ENCODE data around the gene CD36.
A peak's percentile ranks its signal among the peaks of the same experiment; 100 is the strongest.
"Not testable (repeated sequence)": the region's sequence is repeated elsewhere in the genome, so short reads cannot be mapped to it uniquely, and the experiment has no call there.

The CD36 gene

GRCh38 chr7:80653244-80653643 is 14.8 kb downstream of the CD36 start:
- no peak for DNase-seq (ENCODE audit: low read depth in 2 of 2)

- DNase-seq (ENCODE audit: low read depth in 2 of 2) = no peak
These were observed 16.5 kb downstream of the CD36 start for GRCh38 chr7:80654887-80655340.

- DNase-seq (ENCODE audit: low read depth in 2 of 2) = no peak
These were observed 17.6 kb downstream of the CD36 start for GRCh38 chr7:80656029-80656428.

DNA sequence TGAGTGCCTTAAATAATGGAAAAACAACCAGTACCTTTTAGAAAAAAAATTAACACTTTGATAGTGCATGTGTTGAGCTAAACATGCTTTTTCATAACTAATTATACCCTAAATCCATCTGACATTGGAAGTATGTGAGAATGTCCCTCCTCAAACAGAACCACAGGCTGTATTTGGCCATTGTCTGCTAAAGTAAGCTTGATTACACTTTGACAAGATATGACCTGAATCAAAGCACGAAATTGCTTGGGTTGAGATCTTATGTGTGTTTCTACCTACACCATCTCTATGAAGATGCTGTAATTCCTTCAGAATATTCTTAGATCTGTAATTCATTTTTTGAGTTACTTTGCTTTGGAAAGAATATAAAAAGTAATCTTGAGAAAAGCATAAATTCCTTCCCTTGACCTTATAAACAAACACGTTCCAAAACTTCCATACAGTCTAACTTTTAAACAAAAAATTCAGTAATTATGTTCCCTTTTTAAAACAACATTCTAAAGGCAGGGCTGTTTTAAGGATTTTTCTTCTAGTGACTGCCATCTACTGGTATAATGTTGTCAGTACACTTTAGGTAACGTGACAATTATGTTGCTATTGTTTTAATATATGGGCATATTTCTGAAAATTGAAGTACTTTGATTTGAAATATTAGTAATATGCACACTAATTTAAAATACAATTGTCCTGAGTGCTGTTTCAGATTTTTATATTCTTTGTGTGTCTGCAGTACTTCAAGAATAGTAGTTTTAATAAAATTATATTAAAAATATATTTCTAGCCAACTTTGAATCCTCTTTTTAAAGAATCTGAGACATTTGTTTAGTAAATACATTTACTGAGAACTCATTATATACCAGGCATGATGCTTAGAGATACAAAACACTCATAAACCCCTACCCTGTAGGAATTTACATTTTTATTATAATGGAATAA is 20.9 kb downstream of the CD36 start:
- DNase-seq (ENCODE audit: low read depth in 2 of 2) = peak; percentile 10 to 12

GRCh38 chr7:80660939-80661338 is 22.5 kb downstream of the CD36 start:
- DNase-seq (ENCODE audit: low read depth in 2 of 2) = no peak

GRCh38 chr7:80661729-80662128 is 23.3 kb downstream of the CD36 start:
- DNase-seq (ENCODE audit: low read depth in 2 of 2) = no peak

DNA sequence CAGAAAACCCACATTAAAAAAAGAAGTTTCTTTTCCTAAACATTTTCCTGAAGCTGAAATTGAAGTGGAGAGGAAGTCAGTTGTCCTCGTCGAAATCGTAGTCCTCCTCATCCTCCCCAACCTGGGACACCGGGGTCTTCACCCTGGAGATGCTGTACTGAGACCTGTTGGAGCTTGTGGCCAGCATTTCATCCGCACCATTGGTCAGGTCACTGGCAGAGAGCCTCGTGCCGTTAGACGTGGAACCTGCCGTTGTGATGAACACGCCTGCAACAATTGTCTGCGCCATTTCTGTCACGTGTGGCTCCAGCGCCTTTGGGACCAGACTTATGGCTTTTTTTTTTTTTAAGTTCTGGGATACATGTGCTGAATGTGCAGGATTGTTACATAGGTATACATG is 23.8 kb downstream of the CD36 start:
- DNase-seq (ENCODE audit: low read depth in 2 of 2) = no peak

- DNase-seq (ENCODE audit: low read depth in 2 of 2) = no peak
These were observed 27.1 kb downstream of the CD36 start for GRCh38 chr7:80665526-80665925.

GRCh38 chr7:80666376-80666775 is 27.9 kb downstream of the CD36 start:
- DNase-seq (ENCODE audit: low read depth in 2 of 2) = no peak

DNA sequence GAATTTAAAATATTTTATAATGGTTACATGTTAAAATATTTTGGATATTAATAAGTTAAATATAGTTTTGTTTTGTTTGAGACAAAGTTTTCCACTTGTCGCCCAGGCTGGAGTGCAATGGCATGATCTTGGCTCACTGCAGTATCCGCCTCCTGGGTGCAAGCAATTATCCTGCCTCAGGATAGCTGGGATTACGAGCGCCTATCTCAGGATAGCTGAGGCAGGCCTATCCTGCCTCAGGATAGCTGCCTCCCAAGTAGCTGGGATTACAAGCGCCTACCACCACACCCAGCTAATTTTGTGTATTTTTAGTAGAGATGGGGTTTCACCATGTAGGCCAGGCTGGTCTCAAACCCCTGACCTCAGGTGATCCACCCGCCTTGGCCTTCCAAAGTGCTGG is 30.9 kb downstream of the CD36 start:
- DNase-seq (ENCODE audit: low read depth in 2 of 2) = not testable (repeated sequence)

DNA sequence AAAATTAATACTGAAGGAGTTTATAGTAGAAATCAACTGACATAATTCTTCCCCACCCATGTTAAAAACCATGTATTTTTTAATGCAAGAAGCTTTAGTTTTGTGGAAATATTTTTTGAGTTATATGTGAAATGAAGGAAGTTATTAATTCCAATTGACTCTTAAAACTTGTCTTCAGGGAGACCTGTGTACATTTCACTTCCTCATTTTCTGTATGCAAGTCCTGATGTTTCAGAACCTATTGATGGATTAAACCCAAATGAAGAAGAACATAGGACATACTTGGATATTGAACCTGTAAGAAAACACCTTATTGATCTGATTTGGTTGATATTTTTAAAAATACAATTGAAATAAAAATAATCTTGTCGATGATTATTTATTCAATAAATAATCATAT is 33.3 kb downstream of the CD36 start:
- DNase-seq (ENCODE audit: low read depth in 2 of 2) = no peak

GRCh38 chr7:80675090-80675489 is 36.6 kb downstream of the CD36 start:
- no peak for DNase-seq (ENCODE audit: low read depth in 2 of 2)

- DNase-seq (ENCODE audit: low read depth in 2 of 2) = no peak
These were observed 38.0 kb downstream of the CD36 start for GRCh38 chr7:80676404-80676803.

DNA sequence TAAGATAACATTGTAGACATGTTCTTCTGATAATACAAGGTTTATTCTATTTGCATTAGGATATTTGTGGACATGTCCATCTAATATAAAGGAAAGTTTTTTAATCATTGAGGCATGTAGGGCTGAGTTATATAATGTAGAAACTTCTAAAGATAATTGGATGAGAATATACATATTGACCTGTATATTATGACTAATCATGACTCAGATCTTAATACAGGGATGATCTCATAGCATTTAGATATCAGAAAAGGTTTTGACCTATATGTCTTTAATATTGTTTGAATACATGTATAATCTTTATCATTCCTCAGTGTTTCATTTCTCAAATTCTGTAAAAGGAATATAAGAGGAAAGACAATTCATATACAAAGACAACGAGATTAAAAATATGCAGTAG is 39.2 kb downstream of the CD36 start:
- DNase-seq (ENCODE audit: low read depth in 2 of 2) = no peak

DNA sequence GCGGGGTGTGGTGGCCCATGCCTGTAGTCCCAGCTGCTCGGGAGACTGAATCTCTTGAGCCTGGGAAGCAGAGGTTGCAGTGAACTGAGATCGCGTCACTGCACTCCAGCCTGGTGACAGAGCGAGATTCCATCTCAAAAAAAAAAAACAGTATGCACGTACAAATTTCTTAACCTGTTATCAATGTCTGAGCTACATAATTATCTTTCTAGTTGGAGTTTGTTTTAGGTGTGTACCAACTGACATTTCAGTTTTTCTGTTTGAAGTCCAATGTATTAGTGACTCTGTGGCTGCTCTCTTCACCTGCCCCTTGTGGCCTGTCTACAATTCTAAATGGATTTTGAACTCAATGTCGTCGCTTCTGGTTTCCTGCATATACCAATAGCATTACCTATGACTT is 40.3 kb downstream of the CD36 start:
- no peak for DNase-seq (ENCODE audit: low read depth in 2 of 2)

- no peak for DNase-seq (ENCODE audit: low read depth in 2 of 2)
These were observed 41.8 kb downstream of the CD36 start for GRCh38 chr7:80679921-80680907.

DNA sequence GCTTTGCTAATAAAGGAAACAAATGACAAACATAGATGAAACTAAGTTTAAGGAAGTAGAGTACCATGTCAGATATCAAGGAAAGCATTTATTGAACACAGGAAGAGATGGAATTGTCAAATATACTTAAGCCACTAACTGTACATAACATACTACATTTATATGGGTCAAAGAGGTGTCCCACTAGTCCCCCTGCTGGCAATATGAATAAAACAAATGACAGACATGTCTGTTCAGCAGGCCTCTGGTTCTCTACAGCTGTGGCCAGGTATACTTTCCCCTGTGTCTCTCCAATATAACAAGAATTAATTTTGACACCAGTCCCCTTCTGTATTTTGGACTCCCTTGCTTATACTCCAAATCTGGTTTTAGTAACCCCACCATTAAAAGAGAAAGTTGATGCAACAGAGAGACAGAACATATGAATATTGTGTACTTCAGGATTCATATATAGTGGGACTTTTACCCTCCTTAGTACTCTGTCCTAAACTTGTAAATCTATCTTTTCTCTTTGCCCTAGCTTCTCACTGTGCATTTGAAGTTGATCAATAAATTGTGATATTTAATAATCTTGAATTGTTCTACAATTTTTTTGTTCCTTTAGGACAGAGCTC is 42.9 kb downstream of the CD36 start:
- DNase-seq (ENCODE audit: low read depth in 2 of 2) = no peak

- DNase-seq (ENCODE audit: low read depth in 2 of 2) = no peak
These were observed 44.3 kb downstream of the CD36 start for GRCh38 chr7:80682744-80683143.

GRCh38 chr7:80686576-80686975 is 48.1 kb downstream of the CD36 start:
- DNase-seq (ENCODE audit: low read depth in 2 of 2) = no peak

DNA sequence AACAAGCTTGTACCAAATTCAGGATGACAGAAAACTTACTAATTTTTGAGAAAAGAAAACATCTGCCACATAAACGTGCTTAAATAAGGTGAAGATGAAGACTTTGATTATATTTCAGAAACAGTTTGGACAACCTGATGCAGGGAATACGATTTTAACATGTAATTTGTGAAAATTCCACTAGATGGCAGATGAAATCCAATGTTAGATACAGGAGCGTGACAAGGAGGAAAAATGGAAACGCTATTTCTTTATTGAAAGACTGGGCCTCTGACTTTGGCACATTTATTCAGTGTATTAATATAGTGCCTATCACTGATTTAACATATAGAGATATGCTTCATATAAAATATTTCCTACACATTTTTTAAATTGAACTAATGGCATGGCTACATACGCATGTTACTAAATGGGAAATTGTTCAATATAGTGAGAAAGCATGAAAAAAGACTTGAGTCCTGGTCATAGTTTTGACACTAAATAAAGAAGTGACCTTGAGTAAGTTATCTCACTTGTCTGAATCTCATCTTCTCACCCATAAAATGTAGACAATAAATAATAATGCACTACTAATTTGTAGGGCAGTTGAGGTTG is 60.7 kb downstream of the CD36 start:
- no peak for DNase-seq (ENCODE audit: low read depth in 2 of 2)

DNA sequence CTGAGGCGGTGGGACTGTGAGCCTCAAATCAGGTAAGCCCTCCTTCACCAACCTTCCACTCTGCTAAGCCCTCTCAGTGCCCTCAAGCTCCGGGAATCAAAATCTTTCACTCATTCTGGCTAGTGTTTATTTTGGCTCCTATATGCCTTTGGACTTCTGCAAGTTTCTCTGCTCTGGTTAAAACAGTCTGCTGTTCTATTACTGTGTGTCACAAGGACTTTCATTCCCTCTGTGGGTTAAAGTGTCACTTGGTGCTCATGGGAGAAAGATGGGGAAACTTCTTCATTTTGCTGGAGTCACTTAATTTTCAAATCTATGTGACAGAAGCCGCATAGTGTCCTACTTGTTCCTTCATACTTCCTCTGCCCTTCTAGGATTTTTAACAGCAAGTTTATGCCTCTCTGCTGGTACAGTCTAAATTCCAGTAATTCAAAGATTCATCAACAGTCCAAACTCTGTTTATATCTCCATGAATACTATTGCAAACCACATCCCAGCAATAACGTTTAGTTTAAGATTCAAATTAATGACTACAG is 61.3 kb downstream of the CD36 start:
- DNase-seq (ENCODE audit: low read depth in 2 of 2) = no peak
